Measurements from ENCODE around the gene AUTS2. TPM values are rescaled to one million over a fixed set of nuclear protein-coding genes. Genes with fewer than 3 reads are reported as not detected.

Gene AUTS2
- polyA plus RNA-seq, 1 donor from 2014 or later: 97.3 TPM

GRCh38 chr7:70512761-70513160 is 914.5 kb downstream of the AUTS2 start (continued):
- TF ChIP-seq, protein P1, sequence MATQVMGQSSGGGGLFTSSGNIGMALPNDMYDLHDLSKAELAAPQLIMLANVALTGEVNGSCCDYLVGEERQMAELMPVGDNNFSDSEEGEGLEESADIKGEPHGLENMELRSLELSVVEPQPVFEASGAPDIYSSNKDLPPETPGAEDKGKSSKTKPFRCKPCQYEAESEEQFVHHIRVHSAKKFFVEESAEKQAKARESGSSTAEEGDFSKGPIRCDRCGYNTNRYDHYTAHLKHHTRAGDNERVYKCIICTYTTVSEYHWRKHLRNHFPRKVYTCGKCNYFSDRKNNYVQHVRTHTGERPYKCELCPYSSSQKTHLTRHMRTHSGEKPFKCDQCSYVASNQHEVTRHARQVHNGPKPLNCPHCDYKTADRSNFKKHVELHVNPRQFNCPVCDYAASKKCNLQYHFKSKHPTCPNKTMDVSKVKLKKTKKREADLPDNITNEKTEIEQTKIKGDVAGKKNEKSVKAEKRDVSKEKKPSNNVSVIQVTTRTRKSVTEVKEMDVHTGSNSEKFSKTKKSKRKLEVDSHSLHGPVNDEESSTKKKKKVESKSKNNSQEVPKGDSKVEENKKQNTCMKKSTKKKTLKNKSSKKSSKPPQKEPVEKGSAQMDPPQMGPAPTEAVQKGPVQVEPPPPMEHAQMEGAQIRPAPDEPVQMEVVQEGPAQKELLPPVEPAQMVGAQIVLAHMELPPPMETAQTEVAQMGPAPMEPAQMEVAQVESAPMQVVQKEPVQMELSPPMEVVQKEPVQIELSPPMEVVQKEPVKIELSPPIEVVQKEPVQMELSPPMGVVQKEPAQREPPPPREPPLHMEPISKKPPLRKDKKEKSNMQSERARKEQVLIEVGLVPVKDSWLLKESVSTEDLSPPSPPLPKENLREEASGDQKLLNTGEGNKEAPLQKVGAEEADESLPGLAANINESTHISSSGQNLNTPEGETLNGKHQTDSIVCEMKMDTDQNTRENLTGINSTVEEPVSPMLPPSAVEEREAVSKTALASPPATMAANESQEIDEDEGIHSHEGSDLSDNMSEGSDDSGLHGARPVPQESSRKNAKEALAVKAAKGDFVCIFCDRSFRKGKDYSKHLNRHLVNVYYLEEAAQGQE (IDR thresholded peaks at IDR 0.05; ENCODE audit: borderline replicate concordance): no peak
- TF ChIP-seq POLR2AphosphoS5 (IDR thresholded peaks at IDR 0.05): no peak

GRCh38 chr7:70520611-70521010 is 922.3 kb downstream of the AUTS2 start:
- no peaks in the 10 kb centered on the region for H3F3A ChIP-seq (ENCODE audit: insufficient read depth, low read length, poor library complexity, severe bottlenecking)
- H3K9me2 ChIP-seq (ENCODE audit: insufficient read depth, low read length): no peaks in the 10 kb centered on the region
- no peak overlapping the region for H3K9ac ChIP-seq (ENCODE audit: low read length)
- no peaks in the 10 kb centered on the region for H4K20me1 ChIP-seq (ENCODE audit: insufficient read depth)
- no peak overlapping the region for H3K4me2 ChIP-seq (ENCODE audit: low read length)
- H3K79me2 ChIP-seq (replicated peaks; ENCODE audit: insufficient read depth, low read length): no peaks in the 10 kb centered on the region
- H3K9me3 ChIP-seq (ENCODE audit: low read length): no peaks in the 10 kb centered on the region
- no peaks in the 10 kb centered on the region for H3K36me3 ChIP-seq (ENCODE audit: insufficient read depth, low read length)
- TF ChIP-seq MXI1 (conservative IDR thresholded peaks at IDR 0.05; ENCODE audit: poor library complexity, severe bottlenecking): no peak
- no peak for TF ChIP-seq TAF1 (IDR thresholded peaks at IDR 0.05; ENCODE audit: low read depth)
- no peak for TF ChIP-seq SMC3 (conservative IDR thresholded peaks at IDR 0.05; ENCODE audit: poor library complexity)
- no peak for TF ChIP-seq RAD21 (conservative IDR thresholded peaks at IDR 0.05)
- TF ChIP-seq EP300 (conservative IDR thresholded peaks at IDR 0.05; ENCODE audit: poor library complexity, severe bottlenecking): no peak
- TF ChIP-seq, protein P2, sequence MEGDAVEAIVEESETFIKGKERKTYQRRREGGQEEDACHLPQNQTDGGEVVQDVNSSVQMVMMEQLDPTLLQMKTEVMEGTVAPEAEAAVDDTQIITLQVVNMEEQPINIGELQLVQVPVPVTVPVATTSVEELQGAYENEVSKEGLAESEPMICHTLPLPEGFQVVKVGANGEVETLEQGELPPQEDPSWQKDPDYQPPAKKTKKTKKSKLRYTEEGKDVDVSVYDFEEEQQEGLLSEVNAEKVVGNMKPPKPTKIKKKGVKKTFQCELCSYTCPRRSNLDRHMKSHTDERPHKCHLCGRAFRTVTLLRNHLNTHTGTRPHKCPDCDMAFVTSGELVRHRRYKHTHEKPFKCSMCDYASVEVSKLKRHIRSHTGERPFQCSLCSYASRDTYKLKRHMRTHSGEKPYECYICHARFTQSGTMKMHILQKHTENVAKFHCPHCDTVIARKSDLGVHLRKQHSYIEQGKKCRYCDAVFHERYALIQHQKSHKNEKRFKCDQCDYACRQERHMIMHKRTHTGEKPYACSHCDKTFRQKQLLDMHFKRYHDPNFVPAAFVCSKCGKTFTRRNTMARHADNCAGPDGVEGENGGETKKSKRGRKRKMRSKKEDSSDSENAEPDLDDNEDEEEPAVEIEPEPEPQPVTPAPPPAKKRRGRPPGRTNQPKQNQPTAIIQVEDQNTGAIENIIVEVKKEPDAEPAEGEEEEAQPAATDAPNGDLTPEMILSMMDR (IDR thresholded peaks at IDR 0.05; ENCODE audit: poor library complexity, severe bottlenecking): no peak
- no peak for TF ChIP-seq EZH2 (IDR thresholded peaks at IDR 0.05; ENCODE audit: borderline replicate concordance, insufficient read depth, low read length, poor library complexity, severe bottlenecking)
- TF ChIP-seq POLR2AphosphoS5 (IDR thresholded peaks at IDR 0.05): no peak
- TF ChIP-seq, protein P1 (IDR thresholded peaks at IDR 0.05; ENCODE audit: borderline replicate concordance): no peak
- no peaks in the 10 kb centered on the region for H3K27me3 ChIP-seq (ENCODE audit: insufficient read depth, low read depth, low read length)
- H3K4me3 ChIP-seq (ENCODE audit: low read length): no peak overlapping the region
- H3K27ac ChIP-seq (ENCODE audit: low read length): no peak overlapping the region
- H2AFZ ChIP-seq (ENCODE audit: low read depth, low read length): no peak overlapping the region
